GM20000 (cell line): ENCODE results near the gene FRMD4B.

Source experiments
- DNase-seq: peaks from one replicate; pipeline ENCODE4 v3.0.0; 2012; ENCODE audit warnings: low spot score
- CTCF ChIP-seq: IDR thresholded peaks from 2 replicates; pipeline ENCODE4 v1.5.1; 2012; ENCODE audit warnings: mild to moderate bottlenecking, control low read depth; ENCODE audit errors: extremely low read depth, missing control alignments

FRMD4B gene

GRCh38 chr3:69180869-69181591 lies 204.9 kb downstream of the FRMD4B start:
- DNase-seq: no peak
- no peak for TF ChIP-seq CTCF

GRCh38 chr3:69179740-69180372 lies 206.0 kb downstream of the FRMD4B start:
- no peak for TF ChIP-seq CTCF
- DNase-seq: no peak

- no peak for TF ChIP-seq CTCF
- DNase-seq: no peak
Measured at GRCh38 chr3:69178838-69179739, 206.8 kb downstream of the FRMD4B start.

- DNase-seq: no peak
- TF ChIP-seq CTCF: no peak
Measured at GRCh38 chr3:69178082-69178481, 207.8 kb downstream of the FRMD4B start.

- DNase-seq: no peak
- no peak for TF ChIP-seq CTCF
Measured at GRCh38 chr3:69174871-69175737, 210.8 kb downstream of the FRMD4B start.

GRCh38 chr3:69174445-69174844 lies 211.4 kb downstream of the FRMD4B start:
- no peak for DNase-seq
- TF ChIP-seq CTCF: no peak
